ENCODE measurements around the gene PTPN4. TPM values are rescaled to one million over a fixed set of nuclear protein-coding genes. Genes with fewer than 3 reads are reported as not detected.

PTPN4 gene
- total and polyA plus RNA-seq, 2 donors = 4.8 to 58.1 TPM

DNA sequence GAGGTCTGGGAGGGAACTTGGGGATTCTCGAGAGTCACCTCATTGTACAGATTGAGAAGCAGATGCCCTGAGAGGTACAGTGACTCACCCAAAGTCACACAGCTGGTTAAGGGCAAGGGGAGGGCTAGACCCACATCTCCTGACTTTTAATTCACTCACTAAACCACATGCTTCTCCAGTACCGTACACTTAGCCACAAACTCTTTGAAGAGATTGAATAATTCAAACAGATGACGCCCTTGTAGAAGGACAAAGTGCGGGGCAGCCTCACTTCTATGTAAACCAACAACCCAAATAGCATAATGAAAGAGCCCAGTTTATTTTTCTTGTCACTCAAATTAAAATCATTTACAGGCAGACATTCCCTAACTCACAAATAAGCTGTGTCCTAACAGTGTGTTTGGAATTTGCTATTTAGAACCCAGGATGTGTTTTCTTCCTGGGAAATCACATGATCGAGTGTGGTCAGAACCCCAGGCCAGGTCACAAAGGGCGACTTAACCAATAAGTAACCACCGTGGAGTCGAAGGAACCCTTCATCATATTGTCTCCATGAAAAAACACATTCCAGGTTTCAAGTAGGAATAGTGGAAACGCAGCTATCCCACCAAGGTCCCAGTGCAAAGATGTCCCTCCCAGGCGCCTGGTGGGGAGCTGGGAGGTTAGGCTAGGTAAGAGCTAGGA lies 35.8 kb upstream of the PTPN4 start:
- no peak for DNase-seq (ENCODE audit: extremely low spot score)
- Histone ChIP-seq H3K27ac (ENCODE audit: low read depth) (no peak overlapping the region), H3K4me1 (ENCODE audit: insufficient read depth) (no peaks in the 10 kb centered on the region), H3K4me3 (ENCODE audit: low read depth, low read length) (no peak overlapping the region), H3K36me3 (ENCODE audit: insufficient read depth) (no peaks in the 10 kb centered on the region)
- 80% methylated on average over 10 of the region's 10 CpGs for WGBS

DNA sequence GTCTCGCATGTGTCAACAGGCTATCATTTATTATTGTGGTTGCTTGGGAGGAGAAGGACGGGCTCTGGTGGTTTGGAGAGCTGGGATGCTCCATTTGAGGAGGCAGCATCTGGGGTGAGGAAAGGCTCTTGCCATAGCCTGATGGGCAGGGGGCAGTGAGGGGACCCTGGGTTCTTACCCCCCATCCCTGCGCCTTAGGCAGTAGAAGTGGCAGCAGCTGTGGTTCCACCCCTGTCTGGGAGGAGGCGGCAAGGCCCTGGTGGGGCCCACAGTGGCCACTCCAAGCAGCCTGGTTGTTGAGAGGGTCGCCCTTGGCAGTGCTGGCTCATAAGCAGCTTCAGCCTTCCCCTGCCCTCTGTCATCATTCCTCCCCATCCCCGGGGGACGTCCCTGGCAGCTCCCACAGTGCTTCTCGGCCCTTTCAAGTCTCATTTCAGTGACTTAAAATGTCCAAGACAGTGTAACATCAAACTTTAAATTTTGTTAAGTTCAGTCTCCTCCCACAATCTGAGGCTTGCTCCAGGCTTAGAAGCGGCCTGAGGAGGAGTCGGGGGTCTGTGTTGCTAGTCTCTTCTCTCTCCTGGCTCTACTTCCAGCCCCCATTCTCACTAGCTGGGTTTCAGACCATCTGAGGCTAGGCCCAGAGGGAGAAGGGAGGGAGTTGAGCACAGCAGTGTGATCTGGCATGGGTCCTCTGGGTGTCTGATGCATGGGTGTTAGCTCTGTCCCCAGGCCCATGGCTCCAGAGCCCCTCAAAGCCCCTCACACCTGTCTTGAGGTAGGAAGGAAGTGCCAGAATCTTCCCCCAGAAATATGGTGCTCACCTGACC lies 34.9 kb upstream of the PTPN4 start:
- WGBS = 85% methylated on average over 10 of the region's 10 CpGs
- no peaks in the 10 kb centered on the region for H3K4me1 ChIP-seq (ENCODE audit: insufficient read depth)

DNA sequence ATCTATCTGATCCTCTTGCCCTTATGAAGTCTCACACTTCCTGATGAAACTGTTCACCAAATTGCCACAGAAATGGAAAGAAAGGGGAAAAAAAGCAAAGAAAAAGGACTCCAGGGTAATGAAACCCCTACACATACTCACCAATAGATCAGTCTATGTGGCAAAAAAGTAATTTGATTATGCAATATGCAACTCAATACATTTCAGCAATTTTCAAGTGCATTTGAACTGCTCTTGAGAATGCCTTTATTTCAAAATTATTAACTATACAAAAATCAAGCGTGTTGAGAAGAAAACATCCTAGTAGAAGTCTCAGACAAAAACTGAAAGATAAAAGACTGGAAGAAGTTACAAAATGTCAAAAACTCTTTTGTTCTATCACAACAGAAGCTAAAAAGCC lies 32.2 kb upstream of the PTPN4 start:
- H3K4me3 ChIP-seq (ENCODE audit: low read depth, low read length) = no peak overlapping the region
- no peak for DNase-seq (ENCODE audit: extremely low spot score)
- no peaks in the 10 kb centered on the region for H3K4me1 ChIP-seq (ENCODE audit: insufficient read depth)
- H3K36me3 ChIP-seq (ENCODE audit: insufficient read depth) = no peaks in the 10 kb centered on the region
- 88% methylated on average over 1 of the region's 1 CpG for WGBS
- H3K27ac ChIP-seq (ENCODE audit: low read depth) = no peak overlapping the region

More for the DNA sequence above, 34.9 kb upstream of the PTPN4 start:
- H3K4me3 ChIP-seq (ENCODE audit: low read depth, low read length) = no peak overlapping the region
- no peak overlapping the region for H3K27ac ChIP-seq (ENCODE audit: low read depth)
- no peak for DNase-seq (ENCODE audit: extremely low spot score)
- no peaks in the 10 kb centered on the region for H3K36me3 ChIP-seq (ENCODE audit: insufficient read depth)

DNA sequence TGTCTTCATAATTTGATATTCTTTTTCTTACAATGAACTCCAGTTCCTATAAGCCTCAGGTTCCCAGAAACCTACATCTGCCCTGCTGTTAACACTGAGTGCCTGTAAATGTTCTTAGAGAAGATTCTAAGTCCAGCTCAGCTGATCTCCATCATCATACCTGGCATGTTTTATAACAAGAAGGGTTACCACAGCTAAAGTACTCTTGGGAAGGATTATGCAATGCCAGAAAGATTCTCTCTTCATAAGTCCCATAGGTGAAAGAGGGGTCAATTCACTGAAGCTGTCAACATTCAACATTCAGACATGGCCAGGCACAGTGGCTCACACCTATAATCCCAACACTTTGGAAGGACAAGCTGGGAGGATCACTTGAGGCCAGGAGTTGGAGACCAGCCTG lies 31.3 kb upstream of the PTPN4 start:
- H3K36me3 ChIP-seq (ENCODE audit: insufficient read depth) = no peaks in the 10 kb centered on the region
- no peak overlapping the region for H3K4me3 ChIP-seq (ENCODE audit: low read depth, low read length)
- DNase-seq (ENCODE audit: extremely low spot score) = no peak
- H3K27ac ChIP-seq (ENCODE audit: low read depth) = no peak overlapping the region
- H3K4me1 ChIP-seq (ENCODE audit: insufficient read depth) = no peaks in the 10 kb centered on the region

GRCh38 chr2:119730671-119731177 lies 29.0 kb upstream of the PTPN4 start:
- H3K4me1 ChIP-seq (ENCODE audit: insufficient read depth) = no peaks in the 10 kb centered on the region
- H3K27ac ChIP-seq (ENCODE audit: low read depth) = no peak overlapping the region
- no peak for DNase-seq (ENCODE audit: extremely low spot score)
- WGBS = 74% methylated on average over 8 of the region's 8 CpGs
- no peaks in the 10 kb centered on the region for H3K36me3 ChIP-seq (ENCODE audit: insufficient read depth)
- no peak overlapping the region for H3K4me3 ChIP-seq (ENCODE audit: low read depth, low read length)

- H3K4me1 ChIP-seq (ENCODE audit: insufficient read depth) = no peaks in the 10 kb centered on the region
- no peak overlapping the region for H3K4me3 ChIP-seq (ENCODE audit: low read depth, low read length)
- 80% methylated on average over 11 of the region's 11 CpGs for WGBS
- H3K27ac ChIP-seq (ENCODE audit: low read depth) = no peak overlapping the region
- no peaks in the 10 kb centered on the region for H3K36me3 ChIP-seq (ENCODE audit: insufficient read depth)
- DNase-seq (ENCODE audit: extremely low spot score) = no peak
Observed at GRCh38 chr2:119731983-119732382, 27.7 kb upstream of the PTPN4 start.

- Histone ChIP-seq H3K36me3 (ENCODE audit: insufficient read depth) (no peaks in the 10 kb centered on the region), H3K4me3 (ENCODE audit: low read depth, low read length) (no peak overlapping the region), H3K4me1 (ENCODE audit: insufficient read depth) (no peaks in the 10 kb centered on the region), H3K27ac (ENCODE audit: low read depth) (no peak overlapping the region)
- no peak for DNase-seq (ENCODE audit: extremely low spot score)
- WGBS = 95% methylated on average over 6 of the region's 6 CpGs
Observed at GRCh38 chr2:119732601-119733164, 27.0 kb upstream of the PTPN4 start.

GRCh38 chr2:119734047-119734446 lies 25.7 kb upstream of the PTPN4 start:
- no peak for DNase-seq (ENCODE audit: extremely low spot score)
- Histone ChIP-seq H3K27ac (ENCODE audit: low read depth) (no peak overlapping the region), H3K36me3 (ENCODE audit: insufficient read depth) (no peaks in the 10 kb centered on the region), H3K4me3 (ENCODE audit: low read depth, low read length) (no peak overlapping the region), H3K4me1 (ENCODE audit: insufficient read depth) (no peaks in the 10 kb centered on the region)
- 73% methylated on average over 4 of the region's 4 CpGs for WGBS

- no peaks in the 10 kb centered on the region for H3K4me1 ChIP-seq (ENCODE audit: insufficient read depth)
- no peaks in the 10 kb centered on the region for H3K36me3 ChIP-seq (ENCODE audit: insufficient read depth)
- H3K27ac ChIP-seq (ENCODE audit: low read depth) = no peak overlapping the region
- no peak overlapping the region for H3K4me3 ChIP-seq (ENCODE audit: low read depth, low read length)
- WGBS = 74% methylated on average over 8 of the region's 8 CpGs
- DNase-seq (ENCODE audit: extremely low spot score) = no peak
Observed at GRCh38 chr2:119735565-119735964, 24.2 kb upstream of the PTPN4 start.

GRCh38 chr2:119736021-119736420 lies 23.7 kb upstream of the PTPN4 start:
- no peak overlapping the region for H3K4me3 ChIP-seq (ENCODE audit: low read depth, low read length)
- WGBS = 53% methylated on average over 5 of the region's 5 CpGs
- no peak for DNase-seq (ENCODE audit: extremely low spot score)
- H3K27ac ChIP-seq (ENCODE audit: low read depth) = no peak overlapping the region
- no peaks in the 10 kb centered on the region for H3K36me3 ChIP-seq (ENCODE audit: insufficient read depth)
- no peaks in the 10 kb centered on the region for H3K4me1 ChIP-seq (ENCODE audit: insufficient read depth)

DNA sequence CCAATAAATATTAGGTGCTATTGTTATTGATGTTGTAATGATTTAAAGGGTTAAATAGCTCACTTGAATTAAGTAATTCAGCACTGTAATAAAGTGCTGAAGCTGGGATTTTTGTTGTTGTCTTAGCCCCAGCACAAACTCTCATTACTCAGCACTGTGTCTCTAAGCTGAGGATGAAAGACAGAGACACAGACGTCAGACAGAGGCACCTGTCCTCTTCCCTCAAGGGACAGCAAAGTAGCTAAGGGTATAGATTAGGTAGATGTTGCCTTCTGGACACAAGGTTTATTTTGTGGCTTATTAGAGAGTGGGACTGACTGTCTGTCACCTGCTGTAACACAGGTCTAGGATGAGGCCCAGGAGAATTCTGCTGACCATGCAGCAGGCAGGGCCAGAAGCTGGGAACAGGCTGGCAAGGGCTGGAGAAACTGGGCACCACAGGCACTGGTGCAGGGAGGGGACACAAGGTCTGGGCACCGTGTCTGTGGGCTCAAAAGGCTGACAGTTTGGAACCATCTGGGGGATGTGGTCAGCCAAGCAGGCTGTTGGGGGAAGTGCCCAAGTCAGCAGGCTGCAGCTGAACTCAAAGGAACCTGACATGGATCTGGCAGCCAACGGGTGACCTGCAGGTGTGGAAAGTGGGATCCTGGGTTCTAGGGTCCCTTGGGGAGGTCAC lies 20.0 kb upstream of the PTPN4 start:
- Histone ChIP-seq H3K4me3 (ENCODE audit: low read depth, low read length) (no peak overlapping the region), H3K4me1 (ENCODE audit: insufficient read depth) (no peaks in the 10 kb centered on the region), H3K27ac (ENCODE audit: low read depth) (no peak overlapping the region), H3K36me3 (ENCODE audit: insufficient read depth) (no peaks in the 10 kb centered on the region)
- WGBS = 60% methylated on average over 3 of the region's 3 CpGs
- DNase-seq (ENCODE audit: extremely low spot score) = no peak

DNA sequence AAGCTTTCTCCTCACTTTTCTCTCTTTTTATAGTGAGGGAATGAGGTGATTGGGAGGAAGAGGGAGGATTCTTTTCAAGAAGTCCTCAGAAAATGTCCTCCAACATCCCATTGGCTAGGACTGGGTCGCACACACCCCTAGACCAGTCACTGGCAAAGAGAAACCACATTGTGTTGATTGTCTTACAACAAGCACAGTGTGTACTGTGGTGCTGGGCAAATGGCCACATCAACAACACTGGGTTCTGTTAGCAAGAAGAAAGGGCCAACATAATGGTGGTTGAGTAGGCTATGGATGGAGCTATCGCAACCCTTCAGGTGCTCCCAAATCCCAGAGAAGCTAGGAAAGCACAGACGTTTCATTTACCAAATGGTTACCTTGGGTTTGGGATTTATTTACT lies 18.7 kb upstream of the PTPN4 start:
- Histone ChIP-seq H3K4me3 (ENCODE audit: low read depth, low read length) (no peak overlapping the region), H3K36me3 (ENCODE audit: insufficient read depth) (no peaks in the 10 kb centered on the region), H3K27ac (ENCODE audit: low read depth) (no peak overlapping the region), H3K4me1 (ENCODE audit: insufficient read depth) (no peaks in the 10 kb centered on the region)
- DNase-seq (ENCODE audit: extremely low spot score) = no peak
- WGBS = 88% methylated on average over 3 of the region's 3 CpGs

GRCh38 chr2:119741868-119742267 lies 17.9 kb upstream of the PTPN4 start:
- 76% methylated on average over 3 of the region's 3 CpGs for WGBS

More at GRCh38 chr2:119741868-119742267, 17.9 kb upstream of the PTPN4 start:
- H3K27ac ChIP-seq (ENCODE audit: low read depth) = no peak overlapping the region
- no peak for DNase-seq (ENCODE audit: extremely low spot score)
- no peaks in the 10 kb centered on the region for H3K36me3 ChIP-seq (ENCODE audit: insufficient read depth)
- no peaks in the 10 kb centered on the region for H3K4me1 ChIP-seq (ENCODE audit: insufficient read depth)
- no peak overlapping the region for H3K4me3 ChIP-seq (ENCODE audit: low read depth, low read length)
